DND-41 (cell line): ENCODE data around the gene NAA20.

ENCODE experiments used
- EZH2 ChIP-seq: IDR thresholded peaks from 3 replicates; pipeline ENCODE4 v1.6.1; 2012; ENCODE audit warnings: borderline replicate concordance, low read depth, mild to moderate bottlenecking, moderate library complexity, low read length, inconsistent platforms; ENCODE audit not compliant: severe bottlenecking
- TF ChIP-seq, protein P1 (sequence below): IDR thresholded peaks from 2 replicates; pipeline ENCODE4 v1.5.1; 2012; ENCODE audit warnings: borderline replicate concordance, low read length, moderate library complexity, mild to moderate bottlenecking; ENCODE audit not compliant: poor library complexity, severe bottlenecking; ENCODE audit errors: extremely low read depth

DNA sequence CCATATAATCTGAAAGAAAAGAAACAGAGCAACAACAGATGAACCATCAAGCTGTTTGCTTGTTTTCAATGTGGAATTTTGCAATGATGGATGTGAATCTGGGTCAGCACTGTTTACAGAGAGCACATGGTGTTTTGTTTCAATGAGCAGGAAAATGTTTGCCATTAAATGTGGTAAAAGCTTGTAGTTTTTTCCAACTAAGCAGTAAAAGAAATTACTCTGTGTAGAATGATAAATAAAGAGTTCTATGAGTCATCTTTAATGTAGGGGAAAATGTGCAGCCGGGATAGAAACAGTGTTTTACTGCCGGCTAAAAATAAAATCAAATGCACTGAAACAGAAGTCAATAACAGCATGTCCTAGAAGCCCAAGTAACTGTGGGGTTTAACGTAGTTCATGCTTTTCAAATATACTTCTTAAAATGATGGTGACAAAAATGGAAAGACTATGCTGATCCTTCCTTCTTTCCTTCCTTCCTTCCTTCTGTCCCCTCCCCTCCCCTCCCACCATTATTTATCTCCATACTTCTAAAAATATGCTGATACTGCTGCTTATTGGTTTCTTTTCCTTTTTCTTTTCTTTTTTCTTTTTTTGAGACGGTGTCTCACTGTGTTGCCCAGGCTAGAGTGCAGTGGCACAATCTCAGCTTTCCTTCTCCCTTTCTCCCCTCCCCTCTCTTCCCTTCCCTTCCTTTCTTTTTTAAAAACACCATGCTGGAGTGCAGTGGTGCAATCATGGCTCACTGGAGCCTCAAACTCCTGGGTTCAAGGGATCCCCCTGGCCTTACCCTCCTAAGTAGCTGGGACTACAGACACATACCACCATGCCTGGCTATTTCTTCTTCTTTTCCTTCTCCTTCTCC, 6.3 kb upstream of the NAA20 start:
- TF ChIP-seq, protein P1, sequence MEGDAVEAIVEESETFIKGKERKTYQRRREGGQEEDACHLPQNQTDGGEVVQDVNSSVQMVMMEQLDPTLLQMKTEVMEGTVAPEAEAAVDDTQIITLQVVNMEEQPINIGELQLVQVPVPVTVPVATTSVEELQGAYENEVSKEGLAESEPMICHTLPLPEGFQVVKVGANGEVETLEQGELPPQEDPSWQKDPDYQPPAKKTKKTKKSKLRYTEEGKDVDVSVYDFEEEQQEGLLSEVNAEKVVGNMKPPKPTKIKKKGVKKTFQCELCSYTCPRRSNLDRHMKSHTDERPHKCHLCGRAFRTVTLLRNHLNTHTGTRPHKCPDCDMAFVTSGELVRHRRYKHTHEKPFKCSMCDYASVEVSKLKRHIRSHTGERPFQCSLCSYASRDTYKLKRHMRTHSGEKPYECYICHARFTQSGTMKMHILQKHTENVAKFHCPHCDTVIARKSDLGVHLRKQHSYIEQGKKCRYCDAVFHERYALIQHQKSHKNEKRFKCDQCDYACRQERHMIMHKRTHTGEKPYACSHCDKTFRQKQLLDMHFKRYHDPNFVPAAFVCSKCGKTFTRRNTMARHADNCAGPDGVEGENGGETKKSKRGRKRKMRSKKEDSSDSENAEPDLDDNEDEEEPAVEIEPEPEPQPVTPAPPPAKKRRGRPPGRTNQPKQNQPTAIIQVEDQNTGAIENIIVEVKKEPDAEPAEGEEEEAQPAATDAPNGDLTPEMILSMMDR, result no peak
- no peak for TF ChIP-seq EZH2
